ENCODE data around the gene BNIPL.
A peak's percentile ranks its signal among the peaks of the same experiment; 100 is the strongest.

Gene BNIPL

GRCh38 chr1:151067185-151067584, 30.8 kb downstream of the BNIPL start:
- no peak overlapping the region for H2AFZ ChIP-seq (ENCODE audit: insufficient read depth, low read length, poor library complexity)
- no peak for DNase-seq
- H3K18ac ChIP-seq (ENCODE audit: low read length), result no peak overlapping the region
- no peak overlapping the region for H3K27ac ChIP-seq (ENCODE audit: low read depth, low read length)
- no peak overlapping the region for H2AK5ac ChIP-seq (ENCODE audit: low read length)
- H3K4me2 ChIP-seq (ENCODE audit: low read length), result no peak overlapping the region
- H2BK12ac ChIP-seq (ENCODE audit: low read length), result no peak overlapping the region
- peaks cover 6% of the 10 kb centered on the region for H3K79me2 ChIP-seq (ENCODE audit: control insufficient read depth, insufficient read depth, low read length, poor library complexity)
- no peaks in the 10 kb centered on the region for H3K27me3 ChIP-seq (ENCODE audit: insufficient read depth, low read length)
- no peak overlapping the region for H4K8ac ChIP-seq (ENCODE audit: low read depth, low read length)
- no peaks in the 10 kb centered on the region for H3K9me3 ChIP-seq (ENCODE audit: insufficient read depth, low read depth, low read length)
- no peak overlapping the region for H2BK120ac ChIP-seq (ENCODE audit: insufficient read depth, low read length, poor library complexity)
- H3K23ac ChIP-seq (ENCODE audit: low read length), result no peak overlapping the region
- peaks cover 9% of the 10 kb centered on the region for H3K79me1 ChIP-seq (ENCODE audit: low read length)
- H3K14ac ChIP-seq (ENCODE audit: low read length), result no peak overlapping the region
- peaks cover 3 to 5% of the 10 kb centered on the region in 2 experiments for H3K4me1 ChIP-seq (ENCODE audit: control insufficient read depth in 1 of 2, insufficient read depth in 2 of 2, low read length in 2 of 2)
- no peak overlapping the region for H2BK5ac ChIP-seq (ENCODE audit: low read depth, low read length, poor library complexity)
- H3K36me3 ChIP-seq (ENCODE audit: control insufficient read depth in 1 of 2, insufficient read depth in 2 of 2, low read length in 2 of 2), result peaks cover 17 to 23% of the 10 kb centered on the region in 2 experiments
- H4K12ac ChIP-seq (ENCODE audit: low read depth, low read length), result no peak overlapping the region
- H3K4me3 ChIP-seq (ENCODE audit: low read depth, low read length), result no peak overlapping the region
- H4K91ac ChIP-seq (ENCODE audit: low read depth, low read length), result no peak overlapping the region
- H3K4ac ChIP-seq (ENCODE audit: low read depth, low read length), result no peak overlapping the region
- no peak overlapping the region for H3K9ac ChIP-seq (ENCODE audit: low read length)
- no CpG with 5 or more reads among the region's 4 CpGs for WGBS (ENCODE audit: extremely low coverage, insufficient coverage, insufficient read length)

- Histone ChIP-seq H3K27ac (ENCODE audit: low read depth, low read length) (no peak overlapping the region), H3K36me3 (ENCODE audit: control insufficient read depth in 1 of 2, insufficient read depth in 2 of 2, low read length in 2 of 2) (peaks cover 16 to 23% of the 10 kb centered on the region in 2 experiments), H3K79me1 (ENCODE audit: low read length) (peaks cover 9% of the 10 kb centered on the region), H4K91ac (ENCODE audit: low read depth, low read length) (no peak overlapping the region), H4K8ac (ENCODE audit: low read depth, low read length) (no peak overlapping the region), H2BK12ac (ENCODE audit: low read length) (no peak overlapping the region), H2BK5ac (ENCODE audit: low read depth, low read length, poor library complexity) (no peak overlapping the region), H2BK120ac (ENCODE audit: insufficient read depth, low read length, poor library complexity) (no peak overlapping the region), H2AK5ac (ENCODE audit: low read length) (no peak overlapping the region), H4K12ac (ENCODE audit: low read depth, low read length) (no peak overlapping the region), H3K9ac (ENCODE audit: low read length) (no peak overlapping the region), H3K18ac (ENCODE audit: low read length) (no peak overlapping the region), H3K9me3 (ENCODE audit: insufficient read depth, low read depth, low read length) (no peaks in the 10 kb centered on the region), H3K4me3 (ENCODE audit: low read depth, low read length) (no peak overlapping the region), H3K4me1 (ENCODE audit: control insufficient read depth in 1 of 2, insufficient read depth in 2 of 2, low read length in 2 of 2) (peaks cover 3% of the 10 kb centered on the region in 2 experiments), H3K4ac (ENCODE audit: low read depth, low read length) (no peak overlapping the region), H3K79me2 (ENCODE audit: control insufficient read depth, insufficient read depth, low read length, poor library complexity) (peaks cover 6% of the 10 kb centered on the region), H3K4me2 (ENCODE audit: low read length) (no peak overlapping the region), H3K23ac (ENCODE audit: low read length) (no peak overlapping the region), H2AFZ (ENCODE audit: insufficient read depth, low read length, poor library complexity) (no peak overlapping the region), H3K27me3 (ENCODE audit: insufficient read depth, low read length) (no peaks in the 10 kb centered on the region), H3K14ac (ENCODE audit: low read length) (no peak overlapping the region)
- no peak for DNase-seq
- no CpG with 5 or more reads among the region's 5 CpGs for WGBS (ENCODE audit: extremely low coverage, insufficient coverage, insufficient read length)
Observed at GRCh38 chr1:151069103-151069486, 32.7 kb downstream of the BNIPL start.

GRCh38 chr1:151070474-151071276, 34.3 kb downstream of the BNIPL start, which contains the start of gene GABPB2:
TSS of gene GABPB2 (plus strand) at chr1:151070761. CDS start at chr1:151088190, 17,429 bp downstream.
- Histone ChIP-seq H4K8ac (ENCODE audit: low read depth, low read length) (peak within 1 kb of the TSS; percentile 99), H3K4ac (ENCODE audit: low read depth, low read length) (peak within 1 kb of the TSS; percentile 92), H2BK120ac (ENCODE audit: insufficient read depth, low read length, poor library complexity) (peak within 1 kb of the TSS; percentile 90), H3K27ac (ENCODE audit: low read depth, low read length) (peak within 1 kb of the TSS; percentile 95), H3K4me2 (ENCODE audit: low read length) (peak within 1 kb of the TSS; percentile 80), H3K18ac (ENCODE audit: low read length) (peak within 1 kb of the TSS; percentile 89), H3K9me3 (ENCODE audit: insufficient read depth, low read depth, low read length) (no peaks in the 10 kb centered on the region), H4K12ac (ENCODE audit: low read depth, low read length) (peak within 1 kb of the TSS; percentile 98), H3K14ac (ENCODE audit: low read length) (peak within 1 kb of the TSS; percentile 98), H2BK5ac (ENCODE audit: low read depth, low read length, poor library complexity) (peak within 1 kb of the TSS; percentile 32), H3K27me3 (ENCODE audit: insufficient read depth, low read length) (no peaks in the 10 kb centered on the region), H3K9ac (ENCODE audit: low read length) (peak within 1 kb of the TSS; percentile 85), H2AK5ac (ENCODE audit: low read length) (peak within 1 kb of the TSS; percentile 59), H3K23ac (ENCODE audit: low read length) (no peak within 1 kb of the TSS), H2BK12ac (ENCODE audit: low read length) (no peak within 1 kb of the TSS), H3K79me1 (ENCODE audit: low read length) (peaks cover 9% of the 10 kb centered on the region), H3K79me2 (ENCODE audit: control insufficient read depth, insufficient read depth, low read length, poor library complexity) (peaks cover 3% of the 10 kb centered on the region), H3K4me1 (ENCODE audit: control insufficient read depth in 1 of 2, insufficient read depth in 2 of 2, low read length in 2 of 2) (peaks cover 0 to 3% of the 10 kb centered on the region in 2 experiments), H3K4me3 (ENCODE audit: low read depth, low read length) (peak within 1 kb of the TSS; percentile 77), H2AFZ (ENCODE audit: insufficient read depth, low read length, poor library complexity) (peak within 1 kb of the TSS; percentile 92), H3K36me3 (ENCODE audit: control insufficient read depth in 1 of 2, insufficient read depth in 2 of 2, low read length in 2 of 2) (peaks cover 16 to 21% of the 10 kb centered on the region in 2 experiments), H4K91ac (ENCODE audit: low read depth, low read length) (peak within 1 kb of the TSS; percentile 99)
- no CpG with 5 or more reads among the region's 50 CpGs for WGBS (ENCODE audit: extremely low coverage, insufficient coverage, insufficient read length)
- DNase-seq, result peak; percentile 88 to 92

GRCh38 chr1:151072224-151072623, 35.8 kb downstream of the BNIPL start:
- Histone ChIP-seq H4K91ac (ENCODE audit: low read depth, low read length) (no peak overlapping the region), H3K18ac (ENCODE audit: low read length) (no peak overlapping the region), H3K79me2 (ENCODE audit: control insufficient read depth, insufficient read depth, low read length, poor library complexity) (peaks cover 3% of the 10 kb centered on the region), H2AK5ac (ENCODE audit: low read length) (no peak overlapping the region), H3K14ac (ENCODE audit: low read length) (no peak overlapping the region), H2BK12ac (ENCODE audit: low read length) (no peak overlapping the region), H3K4me1 (ENCODE audit: control insufficient read depth in 1 of 2, insufficient read depth in 2 of 2, low read length in 2 of 2) (peaks cover 0 to 3% of the 10 kb centered on the region in 2 experiments), H2BK5ac (ENCODE audit: low read depth, low read length, poor library complexity) (no peak overlapping the region), H2BK120ac (ENCODE audit: insufficient read depth, low read length, poor library complexity) (no peak overlapping the region), H3K23ac (ENCODE audit: low read length) (no peak overlapping the region), H3K79me1 (ENCODE audit: low read length) (peaks cover 9% of the 10 kb centered on the region), H3K4me3 (ENCODE audit: low read depth, low read length) (no peak overlapping the region), H3K36me3 (ENCODE audit: control insufficient read depth in 1 of 2, insufficient read depth in 2 of 2, low read length in 2 of 2) (peaks cover 8 to 10% of the 10 kb centered on the region in 2 experiments), H3K27ac (ENCODE audit: low read depth, low read length) (no peak overlapping the region), H3K9me3 (ENCODE audit: insufficient read depth, low read depth, low read length) (no peaks in the 10 kb centered on the region), H3K27me3 (ENCODE audit: insufficient read depth, low read length) (no peaks in the 10 kb centered on the region), H2AFZ (ENCODE audit: insufficient read depth, low read length, poor library complexity) (no peak overlapping the region), H4K8ac (ENCODE audit: low read depth, low read length) (no peak overlapping the region), H3K4ac (ENCODE audit: low read depth, low read length) (no peak overlapping the region), H3K9ac (ENCODE audit: low read length) (no peak overlapping the region), H3K4me2 (ENCODE audit: low read length) (no peak overlapping the region), H4K12ac (ENCODE audit: low read depth, low read length) (no peak overlapping the region)
- no peak for DNase-seq
- WGBS (ENCODE audit: extremely low coverage, insufficient coverage, insufficient read length), result no CpG with 5 or more reads among the region's 13 CpGs
